ENCODE results near the gene MAPT. TPM values are rescaled to one million over a fixed set of nuclear protein-coding genes. Genes with fewer than 3 reads are reported as not detected.

MAPT gene
- total and polyA plus RNA-seq, 2 of the 13 experiments (the other 11 are each of a cell fraction or from before 2014, with no cell fraction given): 2.1 to 2.8 TPM

DNA sequence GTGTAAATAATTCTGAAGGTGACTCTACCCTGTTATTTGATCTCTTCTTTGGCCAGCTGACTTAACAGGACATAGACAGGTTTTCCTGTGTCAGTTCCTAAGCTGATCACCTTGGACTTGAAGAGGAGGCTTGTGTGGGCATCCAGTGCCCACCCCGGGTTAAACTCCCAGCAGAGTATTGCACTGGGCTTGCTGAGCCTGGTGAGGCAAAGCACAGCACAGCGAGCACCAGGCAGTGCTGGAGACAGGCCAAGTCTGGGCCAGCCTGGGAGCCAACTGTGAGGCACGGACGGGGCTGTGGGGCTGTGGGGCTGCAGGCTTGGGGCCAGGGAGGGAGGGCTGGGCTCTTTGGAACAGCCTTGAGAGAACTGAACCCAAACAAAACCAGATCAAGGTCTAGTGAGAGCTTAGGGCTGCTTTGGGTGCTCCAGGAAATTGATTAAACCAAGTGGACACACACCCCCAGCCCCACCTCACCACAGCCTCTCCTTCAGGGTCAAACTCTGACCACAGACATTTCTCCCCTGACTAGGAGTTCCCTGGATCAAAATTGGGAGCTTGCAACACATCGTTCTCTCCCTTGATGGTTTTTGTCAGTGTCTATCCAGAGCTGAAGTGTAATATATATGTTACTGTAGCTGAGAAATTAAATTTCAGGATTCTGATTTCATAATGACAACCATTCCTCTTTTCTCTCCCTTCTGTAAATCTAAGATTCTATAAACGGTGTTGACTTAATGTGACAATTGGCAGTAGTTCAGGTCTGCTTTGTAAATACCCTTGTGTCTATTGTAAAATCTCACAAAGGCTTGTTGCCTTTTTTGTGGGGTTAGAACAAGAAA, 109.8 kb downstream of the MAPT start (continued):
- TF ChIP-seq, protein P1, sequence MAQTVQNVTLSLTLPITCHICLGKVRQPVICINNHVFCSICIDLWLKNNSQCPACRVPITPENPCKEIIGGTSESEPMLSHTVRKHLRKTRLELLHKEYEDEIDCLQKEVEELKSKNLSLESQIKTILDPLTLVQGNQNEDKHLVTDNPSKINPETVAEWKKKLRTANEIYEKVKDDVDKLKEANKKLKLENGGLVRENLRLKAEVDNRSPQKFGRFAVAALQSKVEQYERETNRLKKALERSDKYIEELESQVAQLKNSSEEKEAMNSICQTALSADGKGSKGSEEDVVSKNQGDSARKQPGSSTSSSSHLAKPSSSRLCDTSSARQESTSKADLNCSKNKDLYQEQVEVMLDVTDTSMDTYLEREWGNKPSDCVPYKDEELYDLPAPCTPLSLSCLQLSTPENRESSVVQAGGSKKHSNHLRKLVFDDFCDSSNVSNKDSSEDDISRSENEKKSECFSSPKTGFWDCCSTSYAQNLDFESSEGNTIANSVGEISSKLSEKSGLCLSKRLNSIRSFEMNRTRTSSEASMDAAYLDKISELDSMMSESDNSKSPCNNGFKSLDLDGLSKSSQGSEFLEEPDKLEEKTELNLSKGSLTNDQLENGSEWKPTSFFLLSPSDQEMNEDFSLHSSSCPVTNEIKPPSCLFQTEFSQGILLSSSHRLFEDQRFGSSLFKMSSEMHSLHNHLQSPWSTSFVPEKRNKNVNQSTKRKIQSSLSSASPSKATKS (CRISPR knock-in tag; IDR thresholded peaks at IDR 0.05): no peak
- peak; percentile 30 for TF ChIP-seq MED8 (CRISPR knock-in tag; IDR thresholded peaks at IDR 0.05; ENCODE audit: insufficient replicate concordance)
- TF ChIP-seq THAP11 (CRISPR knock-in tag; IDR thresholded peaks at IDR 0.05): peak; percentile 27; the same call in 1 of the 2 replicates
- peak; percentile 85 for TF ChIP-seq DPF2 (CRISPR knock-in tag; IDR thresholded peaks at IDR 0.05; ENCODE audit: borderline replicate concordance, low read depth)
- TF ChIP-seq NCOA1 (CRISPR knock-in tag; IDR thresholded peaks at IDR 0.05): peak; percentile 70; the same call in 1 of the 2 replicates
- TF ChIP-seq KLF13 (CRISPR knock-in tag; IDR thresholded peaks at IDR 0.05): no peak
- 0 out of 2 replicates have a peak, but pooled peaks have one; percentile 43 for TF ChIP-seq ZNF33A (CRISPR knock-in tag; IDR thresholded peaks at IDR 0.05; ENCODE audit: borderline replicate concordance)
- peak; percentile 78; the same call in 1 of the 2 replicates for TF ChIP-seq MIER3 (CRISPR knock-in tag; IDR thresholded peaks at IDR 0.05; ENCODE audit: borderline replicate concordance)
- TF ChIP-seq TSC22D2 (CRISPR knock-in tag; IDR thresholded peaks at IDR 0.05; ENCODE audit: borderline replicate concordance): peak; percentile 68; the same call in 1 of the 2 replicates
- no peak for TF ChIP-seq ZNF562 (CRISPR knock-in tag; IDR thresholded peaks at IDR 0.05; ENCODE audit: borderline replicate concordance)
- TF ChIP-seq ZEB1 (IDR thresholded peaks at IDR 0.05; ENCODE audit: insufficient replicate concordance, low read depth): peak; percentile 45
- TF ChIP-seq ZNF543 (CRISPR knock-in tag; IDR thresholded peaks at IDR 0.05): peak; percentile 78; the same call in 1 of the 2 replicates
- no peak for TF ChIP-seq ZNF431 (CRISPR knock-in tag; IDR thresholded peaks at IDR 0.05; ENCODE audit: borderline replicate concordance, low read depth)
- TF ChIP-seq, protein P2, sequence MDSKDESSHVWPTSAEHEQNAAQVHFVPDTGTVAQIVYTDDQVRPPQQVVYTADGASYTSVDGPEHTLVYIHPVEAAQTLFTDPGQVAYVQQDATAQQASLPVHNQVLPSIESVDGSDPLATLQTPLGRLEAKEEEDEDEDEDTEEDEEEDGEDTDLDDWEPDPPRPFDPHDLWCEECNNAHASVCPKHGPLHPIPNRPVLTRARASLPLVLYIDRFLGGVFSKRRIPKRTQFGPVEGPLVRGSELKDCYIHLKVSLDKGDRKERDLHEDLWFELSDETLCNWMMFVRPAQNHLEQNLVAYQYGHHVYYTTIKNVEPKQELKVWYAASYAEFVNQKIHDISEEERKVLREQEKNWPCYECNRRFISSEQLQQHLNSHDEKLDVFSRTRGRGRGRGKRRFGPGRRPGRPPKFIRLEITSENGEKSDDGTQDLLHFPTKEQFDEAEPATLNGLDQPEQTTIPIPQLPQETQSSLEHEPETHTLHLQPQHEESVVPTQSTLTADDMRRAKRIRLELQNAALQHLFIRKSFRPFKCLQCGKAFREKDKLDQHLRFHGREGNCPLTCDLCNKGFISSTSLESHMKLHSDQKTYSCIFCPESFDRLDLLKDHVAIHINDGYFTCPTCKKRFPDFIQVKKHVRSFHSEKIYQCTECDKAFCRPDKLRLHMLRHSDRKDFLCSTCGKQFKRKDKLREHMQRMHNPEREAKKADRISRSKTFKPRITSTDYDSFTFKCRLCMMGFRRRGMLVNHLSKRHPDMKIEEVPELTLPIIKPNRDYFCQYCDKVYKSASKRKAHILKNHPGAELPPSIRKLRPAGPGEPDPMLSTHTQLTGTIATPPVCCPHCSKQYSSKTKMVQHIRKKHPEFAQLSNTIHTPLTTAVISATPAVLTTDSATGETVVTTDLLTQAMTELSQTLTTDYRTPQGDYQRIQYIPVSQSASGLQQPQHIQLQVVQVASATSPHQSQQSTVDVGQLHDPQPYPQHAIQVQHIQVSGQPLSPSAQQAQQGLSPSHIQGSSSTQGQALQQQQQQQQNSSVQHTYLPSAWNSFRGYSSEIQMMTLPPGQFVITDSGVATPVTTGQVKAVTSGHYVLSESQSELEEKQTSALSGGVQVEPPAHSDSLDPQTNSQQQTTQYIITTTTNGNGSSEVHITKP (CRISPR knock-in tag; IDR thresholded peaks at IDR 0.05; ENCODE audit: low read depth): peak; percentile 59; the same call in 1 of the 2 replicates
- TF ChIP-seq, protein P3, sequence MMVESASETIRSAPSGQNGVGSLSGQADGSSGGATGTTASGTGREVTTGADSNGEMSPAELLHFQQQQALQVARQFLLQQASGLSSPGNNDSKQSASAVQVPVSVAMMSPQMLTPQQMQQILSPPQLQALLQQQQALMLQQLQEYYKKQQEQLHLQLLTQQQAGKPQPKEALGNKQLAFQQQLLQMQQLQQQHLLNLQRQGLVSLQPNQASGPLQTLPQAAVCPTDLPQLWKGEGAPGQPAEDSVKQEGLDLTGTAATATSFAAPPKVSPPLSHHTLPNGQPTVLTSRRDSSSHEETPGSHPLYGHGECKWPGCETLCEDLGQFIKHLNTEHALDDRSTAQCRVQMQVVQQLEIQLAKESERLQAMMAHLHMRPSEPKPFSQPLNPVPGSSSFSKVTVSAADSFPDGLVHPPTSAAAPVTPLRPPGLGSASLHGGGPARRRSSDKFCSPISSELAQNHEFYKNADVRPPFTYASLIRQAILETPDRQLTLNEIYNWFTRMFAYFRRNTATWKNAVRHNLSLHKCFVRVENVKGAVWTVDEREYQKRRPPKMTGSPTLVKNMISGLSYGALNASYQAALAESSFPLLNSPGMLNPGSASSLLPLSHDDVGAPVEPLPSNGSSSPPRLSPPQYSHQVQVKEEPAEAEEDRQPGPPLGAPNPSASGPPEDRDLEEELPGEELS (CRISPR knock-in tag; IDR thresholded peaks at IDR 0.05): peak; percentile 72
- TF ChIP-seq ZNF850 (CRISPR knock-in tag; conservative IDR thresholded peaks at IDR 0.05): no peak
- TF ChIP-seq ZNF274 (CRISPR knock-in tag; IDR thresholded peaks at IDR 0.05): 0 out of 2 replicates have a peak, but pooled peaks have one; percentile 22
- TF ChIP-seq ZNF460 (CRISPR knock-in tag; IDR thresholded peaks at IDR 0.05; ENCODE audit: borderline replicate concordance): peak; percentile 46; the same call in 1 of the 2 replicates
- TF ChIP-seq STAG1 (CRISPR knock-in tag; IDR thresholded peaks at IDR 0.05): peak; percentile 28; the same call in 1 of the 2 replicates
- no peak for TF ChIP-seq ZSCAN9 (CRISPR knock-in tag; IDR thresholded peaks at IDR 0.05; ENCODE audit: borderline replicate concordance)
- TF ChIP-seq RFXAP (CRISPR knock-in tag; IDR thresholded peaks at IDR 0.05; ENCODE audit: borderline replicate concordance): peak; percentile 58; the same call in 1 of the 2 replicates

All from HepG2 (cell line).